PC-3 (cell line): Measurements from ENCODE around the gene MELTF. TPM values are rescaled to one million over a fixed set of nuclear protein-coding genes. Genes with fewer than 3 reads are reported as not detected.

ENCODE experiments used
- ATAC-seq: fragments of 200-7000 bp; cut with Tn5 transposase; 2 replicates; pipeline ENCODE4 v1.9.1; 2020; ENCODE audit warnings: mild to moderate bottlenecking, moderate library complexity
- BruUV-seq: library from RNA; stranded (reverse); fragments of 400-500 nt; replicated peaks from 2 replicates; lab custom pipeline; 2021; lab: Mats Ljungman, UMichigan
- CTCF ChIA-PET: fragments of 300-600 bp; sonication (Branson Sonifier 250); formaldehyde crosslinking; loops from one replicate; lab custom pipeline; 2022; ENCODE audit warnings: antibody characterized with exemption; lab: Charles Lee
- POLR2A ChIA-PET: fragments of 300-600 bp; sonication (Branson Sonifier 250); formaldehyde crosslinking; loops from one replicate; lab custom pipeline; 2022; ENCODE audit warnings: antibody characterized with exemption; ENCODE audit not compliant: unreplicated experiment; lab: Charles Lee
- DNase-seq: peaks from one replicate; pipeline ENCODE4 v3.0.0-alpha.2; 2015
- H2AFZ ChIP-seq: fragments of 300-600 bp; sonication (generic); 2 replicates; pipeline ENCODE4 v1.6.0; 2016; ENCODE audit warnings: antibody characterized with exemption, low read length
- H3F3A ChIP-seq: fragments of 300-600 bp; sonication (generic); one replicate; pipeline ENCODE4 v1.6.0; 2017; ENCODE audit warnings: antibody characterized with exemption, low read length, control low read depth, mild to moderate bottlenecking; ENCODE audit not compliant: unreplicated experiment
- H3K27ac ChIP-seq: fragments of 300-600 bp; sonication (generic); 2 replicates; pipeline ENCODE4 v1.5.1; 2016; ENCODE audit warnings: mild to moderate bottlenecking, low read length
- H3K27me3 ChIP-seq: fragments of 300-600 bp; sonication (generic); 2 replicates; pipeline ENCODE4 v1.6.1; 2016; ENCODE audit warnings: low read length, mixed read lengths
- H3K36me3 ChIP-seq: fragments of 300-600 bp; sonication (generic); 2 replicates; pipeline ENCODE4 v1.6.1; 2016; ENCODE audit warnings: low read depth, mixed run types, low read length, mixed read lengths
- H3K4me1 ChIP-seq: fragments of 300-600 bp; sonication (generic); 2 replicates; pipeline ENCODE4 v1.5.1; 2016; ENCODE audit warnings: low read length; ENCODE audit not compliant: insufficient read depth
- H3K4me2 ChIP-seq: fragments of 300-600 bp; sonication (generic); 2 replicates; pipeline ENCODE4 v1.6.0; 2016; ENCODE audit warnings: low read length
- H3K4me3 ChIP-seq: fragments of 300-600 bp; sonication (generic); 2 replicates; pipeline ENCODE4 v1.5.1; 2016; ENCODE audit warnings: mild to moderate bottlenecking, low read length, mixed read lengths
- H3K79me2 ChIP-seq: fragments of 300-600 bp; sonication (generic); 2 replicates; pipeline ENCODE4 v1.6.1; 2017; ENCODE audit warnings: low read length, mixed read lengths
- H3K9ac ChIP-seq: fragments of 300-600 bp; sonication (generic); 2 replicates; pipeline ENCODE4 v1.6.0; 2016; ENCODE audit warnings: mild to moderate bottlenecking, low read length
- H3K9me2 ChIP-seq: fragments of 300-600 bp; sonication (generic); replicated peaks from 2 replicates; pipeline ENCODE4 v1.6.1; 2016; ENCODE audit warnings: mixed run types, low read length, mixed read lengths
- H3K9me3 ChIP-seq: fragments of 300-600 bp; sonication (generic); 2 replicates; pipeline ENCODE4 v1.6.1; 2016; ENCODE audit warnings: low read length, mixed read lengths
- H4K20me1 ChIP-seq: fragments of 300-600 bp; sonication (generic); 2 replicates; pipeline ENCODE4 v1.6.1; 2016; ENCODE audit warnings: low read length, mixed read lengths
- CTCF ChIP-seq: fragments of 300-600 bp; sonication (generic); conservative IDR thresholded peaks from 2 replicates; pipeline ENCODE4 v1.5.1; 2017; ENCODE audit warnings: antibody characterized with exemption, low read depth, mild to moderate bottlenecking, low read length
- EZH2 ChIP-seq: fragments of 300-600 bp; sonication (generic); IDR thresholded peaks from one replicate; pipeline ENCODE4 v1.6.1; 2017; ENCODE audit warnings: antibody characterized with exemption, mild to moderate bottlenecking, low read length; ENCODE audit not compliant: unreplicated experiment
- EZH2phosphoT487 ChIP-seq: fragments of 300-600 bp; sonication (generic); IDR thresholded peaks from 2 replicates; pipeline ENCODE4 v1.6.1; 2018; ENCODE audit warnings: mild to moderate bottlenecking, antibody characterized with exemption, low read length, borderline replicate concordance
- intact Hi-C: fragments of 100-400 bp; cut with micrococcal nuclease; formaldehyde crosslinking; loops from 2 replicates; pipeline ENCODE4 v1.9.0; 2023
- total RNA-seq: library from RNA; depleted of rRNA; stranded (reverse); fragments of >200 nt; gene quantifications from 2 replicates; pipeline ENCODE4 v1.2.3, GENCODE V29; 2014

Gene MELTF
- total RNA-seq, 1 experiment from 2014 or later: 40.6 TPM

GRCh38 chr3:197001972-197002700 is 27.5 kb downstream of the MELTF start:
- Histone ChIP-seq H3K4me1 (peaks cover 12% of the 10 kb centered on the region), H3K27me3 (no peaks in the 10 kb centered on the region), H3F3A (no peaks in the 10 kb centered on the region), H3K79me2 (peaks cover 5% of the 10 kb centered on the region), H3K9me2 (no peaks in the 10 kb centered on the region), H4K20me1 (no peaks in the 10 kb centered on the region), H3K4me3 (peak overlapping the region; percentile 66), H3K36me3 (no peaks in the 10 kb centered on the region), H3K9me3 (no peaks in the 10 kb centered on the region), H2AFZ (peak overlapping the region; percentile 80), H3K9ac (peak overlapping the region; percentile 88), H3K4me2 (peak overlapping the region; percentile 88), H3K27ac (no peak overlapping the region)
- peak; percentile 3 for ATAC-seq
- intact Hi-C loops: no loop called here
- no peak for TF ChIP-seq CTCF
- no peak for TF ChIP-seq EZH2
- TF ChIP-seq EZH2phosphoT487: no peak
- TSS peak; percentile 33 for BruUV-seq
- DNase-seq: no peak
- ChIA-PET POLR2A (no interaction called here), CTCF (no interaction called here)

- no TSS peak for BruUV-seq
- Histone ChIP-seq H3K9me2 (no peaks in the 10 kb centered on the region), H3F3A (no peaks in the 10 kb centered on the region), H3K4me3 (no peak overlapping the region), H3K27me3 (no peaks in the 10 kb centered on the region), H3K27ac (no peak overlapping the region), H3K79me2 (peaks cover 5% of the 10 kb centered on the region), H3K9ac (no peak overlapping the region), H4K20me1 (no peaks in the 10 kb centered on the region), H3K36me3 (no peaks in the 10 kb centered on the region), H3K4me1 (peaks cover 12% of the 10 kb centered on the region), H3K4me2 (no peak overlapping the region), H3K9me3 (no peaks in the 10 kb centered on the region), H2AFZ (no peak overlapping the region)
- ChIA-PET CTCF (no interaction called here), POLR2A (no interaction called here)
- ATAC-seq: no peak
- intact Hi-C loops: no loop called here
- TF ChIP-seq EZH2phosphoT487: no peak
- TF ChIP-seq EZH2: no peak
- TF ChIP-seq CTCF: no peak
- no peak for DNase-seq
Observed at GRCh38 chr3:197001106-197001971, 28.3 kb downstream of the MELTF start.
